Measurements from ENCODE around the gene CMSS1. TPM values are rescaled to one million over a fixed set of nuclear protein-coding genes. Genes with fewer than 3 reads are reported as not detected.
A peak's percentile ranks its signal among the peaks of the same experiment; 100 is the strongest.

Gene CMSS1
- total RNA-seq, 8 experiments from 2014 or later, result 28.2 to 57.2 (median 41.5) TPM

DNA sequence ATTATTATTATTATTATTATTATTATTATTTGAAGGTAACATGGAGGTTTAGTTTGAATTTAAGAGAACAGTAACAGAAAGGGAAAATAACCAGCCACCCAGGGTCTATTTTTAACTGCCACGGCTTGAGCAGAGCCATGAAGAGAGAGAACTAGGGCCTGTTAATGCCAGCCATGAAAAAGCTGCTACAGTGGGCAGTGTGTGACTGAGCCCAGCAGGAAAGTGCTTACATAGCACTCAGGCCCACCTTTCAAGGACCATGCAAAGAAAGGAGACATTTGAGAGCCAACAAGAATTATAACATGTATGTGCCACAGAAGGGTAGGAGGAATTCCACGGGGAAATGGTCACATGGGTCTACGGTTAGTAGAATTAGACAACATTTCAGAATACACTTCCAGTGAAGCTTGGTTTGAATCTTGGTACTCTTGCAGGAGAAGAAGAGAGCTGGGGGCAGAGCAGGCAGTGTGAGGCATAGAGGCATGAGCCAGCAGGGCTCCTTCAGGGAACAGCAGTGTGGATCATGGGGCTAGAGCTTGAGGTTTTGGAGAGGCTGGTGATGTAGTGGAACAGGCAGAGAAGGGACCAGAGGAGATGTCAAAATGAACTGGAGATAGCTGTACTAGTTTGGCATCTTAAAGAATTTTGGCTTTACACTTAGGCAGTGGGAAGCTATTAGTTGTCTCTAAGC, 140.7 kb downstream of the CMSS1 start:
- Histone ChIP-seq H3K4me1 (replicated peaks in 1 of 2) (peaks cover 0 to 10% of the 10 kb centered on the region in 2 donors), H3K27ac (no peak overlapping the region), H3K4me3 (no peak overlapping the region)
- ATAC-seq (replicated peaks in 6 of 8), result peak in 1 of 8 experiments; percentile 23
- WGBS, 10 experiments, result 60 to 100% (median 88%) methylated on average over 1 to 3 of the region's 3 CpGs; no CpG with 5 or more reads in 2 of the 10 experiments
- in situ Hi-C loops (cut with MboI; ENCODE audit: low pct_unique_long_range_greater_than_20kb in 2 of 9, low sequenced_read_pairs in 9 of 9, unreplicated experiment in 9 of 9), result no loop called here

DNA sequence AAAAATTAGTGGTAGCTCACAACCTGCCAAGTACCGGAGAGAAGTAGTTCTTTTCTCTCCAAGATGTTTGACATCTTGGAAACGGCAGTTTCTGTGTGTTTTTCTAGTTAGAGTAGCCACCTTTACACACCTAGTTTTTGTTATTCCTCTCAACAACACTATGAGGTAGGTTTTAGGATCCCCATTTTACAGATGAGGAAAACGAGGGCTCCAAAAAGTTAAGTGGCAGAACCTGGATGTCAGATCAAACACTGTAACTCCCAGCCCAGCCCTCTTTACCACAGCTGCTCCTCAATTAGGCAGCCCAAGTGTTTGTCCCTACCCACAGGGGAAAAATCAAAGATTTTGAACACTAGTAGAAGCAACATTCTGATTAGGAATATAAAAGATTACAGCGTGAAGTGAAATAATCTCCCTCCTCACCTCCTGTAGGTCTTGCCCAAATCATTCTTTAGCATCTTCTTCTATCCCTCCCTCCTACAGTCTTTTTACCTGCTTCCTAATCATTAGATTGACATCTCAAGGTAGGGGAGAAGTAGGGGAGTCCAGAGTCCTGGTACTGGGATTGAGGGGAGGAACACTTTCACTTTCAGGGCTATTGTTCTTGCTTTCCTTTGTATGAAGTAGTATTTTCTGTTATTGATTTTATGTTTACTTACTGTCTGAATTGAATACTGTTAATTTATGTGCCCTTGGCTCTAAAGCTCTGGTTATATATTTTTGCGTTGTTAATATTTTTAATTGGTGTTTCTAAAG, 142.6 kb downstream of the CMSS1 start:
- in situ Hi-C loops (cut with MboI; ENCODE audit: low pct_unique_long_range_greater_than_20kb in 2 of 9, low sequenced_read_pairs in 9 of 9, unreplicated experiment in 9 of 9), result no loop called here
- peak in 2 of 8 experiments; percentile 25 to 42 for ATAC-seq (replicated peaks in 6 of 8)
- Histone ChIP-seq H3K4me1 (replicated peaks in 1 of 2) (peaks cover 0 to 4% of the 10 kb centered on the region in 2 donors), H3K4me3 (no peak overlapping the region), H3K27ac (no peak overlapping the region)
- 50 to 100% (median 72%) methylated on average over 1 to 5 of the region's 5 CpGs; no CpG with 5 or more reads in 1 of the 10 experiments for WGBS, 10 experiments

DNA sequence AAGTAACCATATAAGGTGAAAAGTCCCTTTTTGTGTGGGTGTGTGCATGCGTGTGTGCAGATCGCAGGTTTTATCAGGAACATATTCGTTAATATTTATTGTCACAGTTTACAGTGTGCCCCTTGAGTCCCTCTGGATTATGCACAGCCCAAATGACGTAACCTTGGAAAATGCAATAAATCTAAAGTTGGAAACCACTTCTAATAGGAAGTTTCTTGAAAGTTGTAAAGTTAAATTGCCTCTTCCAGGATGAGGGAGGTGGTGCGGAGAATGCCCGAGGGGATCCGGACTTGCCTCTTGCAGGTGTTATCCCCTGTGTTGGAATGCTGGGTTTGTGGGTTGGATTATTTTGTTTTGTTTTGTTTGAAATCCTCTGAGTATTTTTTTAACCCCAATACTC, 143.3 kb downstream of the CMSS1 start:
- H3K27ac ChIP-seq, result no peak overlapping the region
- peaks cover 0 to 4% of the 10 kb centered on the region in 2 donors for H3K4me1 ChIP-seq (replicated peaks in 1 of 2)
- ATAC-seq (replicated peaks in 6 of 8), result peak in 3 of 8 experiments; percentile 71 to 85 (median 78)
- H3K4me3 ChIP-seq, result no peak overlapping the region
- in situ Hi-C loops (cut with MboI; ENCODE audit: low pct_unique_long_range_greater_than_20kb in 2 of 9, low sequenced_read_pairs in 9 of 9, unreplicated experiment in 9 of 9), result no loop called here
- 16 to 98% (median 82%) methylated on average over 1 to 7 of the region's 7 CpGs for WGBS, 10 experiments

DNA sequence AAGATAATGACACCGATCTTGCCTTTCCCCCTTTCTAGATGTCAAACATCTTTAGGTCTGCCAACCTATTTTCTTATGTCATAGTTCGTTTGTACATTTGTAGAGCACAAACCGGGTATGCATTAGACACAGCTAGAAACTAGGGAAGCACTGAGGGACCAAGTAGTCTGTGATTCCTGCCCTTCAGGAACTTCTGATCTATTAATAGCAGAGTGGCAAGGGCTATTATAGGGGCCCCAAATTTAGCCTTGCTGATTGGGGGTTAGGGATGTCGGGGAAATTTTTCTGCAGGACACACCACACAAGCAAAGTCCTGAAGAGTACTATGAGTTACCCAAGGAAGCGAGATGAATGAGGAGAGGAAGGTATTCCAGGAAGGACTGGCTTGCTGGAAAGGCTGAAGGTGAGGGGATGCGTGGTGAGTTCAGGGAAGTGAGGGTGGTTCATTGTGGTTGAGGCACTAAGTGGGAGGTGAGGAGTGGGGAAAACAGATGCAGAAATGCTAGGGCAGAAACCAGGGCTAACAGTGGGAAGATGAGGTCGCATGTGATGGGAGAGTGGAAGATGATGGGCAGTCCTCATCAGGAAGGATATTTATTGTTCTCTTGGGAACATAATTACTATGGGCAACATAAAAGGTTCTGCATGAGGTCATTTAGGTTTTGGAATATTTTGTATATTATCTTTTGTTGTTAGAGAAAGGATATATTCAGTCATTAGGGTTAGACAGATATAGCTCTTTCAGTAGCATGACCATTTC, 144.3 kb downstream of the CMSS1 start:
- no peak for ATAC-seq (replicated peaks in 6 of 8)
- H3K4me1 ChIP-seq (replicated peaks in 1 of 2), result peaks cover 0 to 4% of the 10 kb centered on the region in 2 donors
- in situ Hi-C loops (cut with MboI; ENCODE audit: low pct_unique_long_range_greater_than_20kb in 2 of 9, low sequenced_read_pairs in 9 of 9, unreplicated experiment in 9 of 9), result no loop called here
- no peak overlapping the region for H3K27ac ChIP-seq
- no peak overlapping the region for H3K4me3 ChIP-seq
- 88 to 100% (median 96%) methylated on average over 3 to 7 of the region's 7 CpGs for WGBS, 10 experiments

DNA sequence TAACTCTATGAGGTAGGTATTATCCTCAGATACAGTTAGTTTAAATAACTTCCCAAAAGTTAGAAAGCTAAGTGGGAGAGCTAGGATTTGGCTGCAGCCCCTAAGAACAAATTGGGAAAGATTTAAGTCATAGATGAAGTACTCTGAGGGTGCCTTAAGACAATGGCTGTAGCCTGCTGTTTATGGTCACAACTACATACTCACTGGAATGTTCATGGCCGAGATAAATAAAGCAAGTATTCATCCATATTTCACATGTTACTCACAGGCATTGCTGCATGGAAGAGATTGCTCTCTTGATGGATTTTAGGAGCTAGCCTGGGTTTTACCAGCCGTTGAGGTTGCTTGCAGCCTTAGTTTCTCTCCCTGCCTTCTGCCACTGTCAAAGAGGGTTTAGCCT, 145.0 kb downstream of the CMSS1 start:
- in situ Hi-C loops (cut with MboI; ENCODE audit: low pct_unique_long_range_greater_than_20kb in 2 of 9, low sequenced_read_pairs in 9 of 9, unreplicated experiment in 9 of 9), result no loop called here
- no peak for ATAC-seq (replicated peaks in 6 of 8)
- peaks cover 0 to 4% of the 10 kb centered on the region in 2 donors for H3K4me1 ChIP-seq (replicated peaks in 1 of 2)
- no peak overlapping the region for H3K27ac ChIP-seq
- H3K4me3 ChIP-seq, result no peak overlapping the region
- WGBS, 10 experiments, result 30 to 100% (median 80%) methylated on average over 1 to 2 of the region's 2 CpGs; no CpG with 5 or more reads in 1 of the 10 experiments

DNA sequence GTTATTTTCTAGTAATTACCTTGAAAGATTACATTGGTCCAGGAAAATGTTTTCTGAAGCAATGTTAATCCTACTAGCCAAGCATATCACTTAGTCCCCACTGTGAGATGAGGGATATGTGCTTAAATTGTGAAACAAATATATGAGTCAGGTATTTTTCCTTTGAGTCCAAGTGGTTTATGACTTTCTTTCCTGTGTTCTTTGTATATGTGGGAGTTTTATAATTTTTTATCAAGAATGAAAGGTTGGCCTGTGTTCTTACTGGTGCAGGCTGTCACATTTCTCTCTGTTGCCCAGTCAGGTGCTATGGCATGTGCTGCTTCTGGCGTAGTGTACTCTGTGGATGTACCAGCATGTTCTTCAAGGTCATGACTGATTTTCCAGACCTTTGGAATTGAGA, 147.4 kb downstream of the CMSS1 start:
- H3K4me3 ChIP-seq, result no peak overlapping the region
- in situ Hi-C loops (cut with MboI; ENCODE audit: low pct_unique_long_range_greater_than_20kb in 2 of 9, low sequenced_read_pairs in 9 of 9, unreplicated experiment in 9 of 9), result no loop called here
- H3K27ac ChIP-seq, result no peak overlapping the region
- no peak for ATAC-seq (replicated peaks in 6 of 8)
- WGBS, 10 experiments, result 83 to 100% (median 100%) methylated on average over 1 of the region's 1 CpG; no CpG with 5 or more reads in 5 of the 10 experiments
- peaks cover 9 to 11% of the 10 kb centered on the region in 2 donors for H3K4me1 ChIP-seq (replicated peaks in 1 of 2)

DNA sequence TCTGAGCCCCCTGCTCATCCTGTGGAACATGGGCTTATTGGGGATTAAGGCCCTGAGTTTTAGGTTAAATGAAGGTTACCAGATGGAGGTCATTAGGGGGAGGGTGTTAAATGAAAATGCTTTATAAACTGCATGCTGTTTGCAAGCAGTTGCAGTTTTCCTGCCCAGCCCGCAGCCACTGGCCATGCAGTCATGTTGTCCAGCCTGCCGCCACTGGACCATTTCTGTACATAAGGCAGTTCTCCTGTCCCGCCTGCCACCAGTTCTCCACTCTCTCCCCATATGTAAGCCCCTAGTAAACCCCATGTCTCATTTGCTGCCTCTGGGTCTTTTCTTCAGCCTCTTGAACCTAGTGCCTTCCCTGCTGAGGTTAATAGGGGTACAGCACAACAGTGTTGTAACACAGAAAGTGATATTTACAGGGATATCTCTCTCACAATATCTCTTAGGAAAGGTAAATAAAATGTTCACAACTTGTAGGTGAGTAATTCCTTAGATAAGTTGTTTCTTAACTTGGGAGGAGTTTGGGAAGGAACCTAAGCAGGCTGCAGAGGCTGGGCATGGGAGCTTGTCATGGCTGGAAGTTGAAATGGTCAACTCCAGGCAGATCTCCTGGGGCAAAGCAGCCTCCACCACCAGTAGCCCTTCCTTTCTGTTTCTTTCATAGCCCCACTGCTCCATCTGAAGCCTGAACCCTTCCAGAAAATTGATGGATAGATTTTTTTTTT, 148.2 kb downstream of the CMSS1 start:
- no peak overlapping the region for H3K27ac ChIP-seq
- in situ Hi-C loops (cut with MboI; ENCODE audit: low pct_unique_long_range_greater_than_20kb in 2 of 9, low sequenced_read_pairs in 9 of 9, unreplicated experiment in 9 of 9), result no loop called here
- H3K4me3 ChIP-seq, result no peak overlapping the region
- H3K4me1 ChIP-seq (replicated peaks in 1 of 2), result peaks cover 9 to 11% of the 10 kb centered on the region in 2 donors
- ATAC-seq (replicated peaks in 6 of 8), result no peak
- WGBS, 10 experiments, result 88 to 100% (median 93%) methylated on average over 1 to 3 of the region's 3 CpGs; no CpG with 5 or more reads in 6 of the 10 experiments

DNA sequence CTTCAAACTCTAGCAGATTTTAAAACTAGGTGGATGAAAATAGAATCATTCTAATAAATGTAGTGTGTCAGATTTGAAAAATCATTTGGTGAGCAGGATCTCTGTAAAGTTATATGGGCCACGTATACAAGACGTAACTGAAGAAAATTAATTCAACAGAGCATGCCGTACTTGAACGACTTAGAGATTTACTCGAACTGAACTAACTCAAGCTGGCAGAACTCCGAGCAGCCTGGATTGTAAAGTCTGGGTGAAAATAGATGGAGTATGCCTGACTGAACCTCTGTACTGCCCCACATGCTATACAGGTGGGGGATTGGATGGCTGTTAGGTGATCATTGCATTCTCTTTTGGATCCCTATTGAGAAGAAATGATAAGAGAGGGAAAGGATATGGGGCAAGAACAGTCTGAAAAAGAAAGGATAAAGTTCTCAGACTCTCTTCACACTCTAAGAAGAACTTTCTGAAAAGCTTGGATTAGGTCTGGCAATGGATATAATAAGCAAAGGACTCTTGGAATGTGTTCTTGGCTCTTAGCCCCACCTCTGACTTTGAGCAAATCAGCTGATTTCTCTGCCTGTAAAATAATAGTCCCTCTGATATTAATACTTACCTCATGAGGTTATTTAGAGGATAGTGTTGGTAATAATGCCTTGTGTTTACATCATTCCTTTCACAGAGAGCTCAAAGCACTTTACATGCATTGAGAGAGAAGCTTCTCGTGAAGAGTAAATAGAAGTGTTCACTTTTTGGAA, 149.2 kb downstream of the CMSS1 start:
- in situ Hi-C loops (cut with MboI; ENCODE audit: low pct_unique_long_range_greater_than_20kb in 2 of 9, low sequenced_read_pairs in 9 of 9, unreplicated experiment in 9 of 9), result no loop called here
- Histone ChIP-seq H3K4me1 (replicated peaks in 1 of 2) (peaks cover 9 to 11% of the 10 kb centered on the region in 2 donors), H3K4me3 (no peak overlapping the region), H3K27ac (no peak overlapping the region)
- WGBS, 10 experiments, result 69 to 100% (median 97%) methylated on average over 2 to 7 of the region's 7 CpGs; no CpG with 5 or more reads in 1 of the 10 experiments
- no peak for ATAC-seq (replicated peaks in 6 of 8)

DNA sequence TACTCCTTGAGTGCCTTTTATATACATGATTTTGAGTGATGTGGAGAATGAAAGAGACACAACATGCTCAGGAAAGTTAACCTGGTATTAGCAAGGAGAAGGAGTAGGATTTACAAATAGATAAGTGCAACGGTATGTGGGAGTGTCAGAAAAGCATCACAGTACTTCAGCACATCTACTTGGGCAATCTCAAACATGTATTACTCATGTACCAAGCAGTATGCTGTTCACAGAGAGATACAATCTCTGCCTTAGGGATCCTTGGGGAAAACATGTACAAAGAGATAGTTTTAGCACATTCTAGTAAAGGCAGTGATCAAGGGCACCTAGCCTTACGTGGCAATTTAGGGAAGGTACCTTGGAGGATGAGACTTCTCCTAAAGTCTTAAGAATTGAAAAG, 150.1 kb downstream of the CMSS1 start:
- in situ Hi-C loops (cut with MboI; ENCODE audit: low pct_unique_long_range_greater_than_20kb in 2 of 9, low sequenced_read_pairs in 9 of 9, unreplicated experiment in 9 of 9), result no loop called here
- no peak for ATAC-seq (replicated peaks in 6 of 8)
- 83 to 100% (median 90%) methylated on average over 1 to 2 of the region's 2 CpGs; no CpG with 5 or more reads in 1 of the 10 experiments for whole genome bisulfite sequencing, 10 experiments

DNA sequence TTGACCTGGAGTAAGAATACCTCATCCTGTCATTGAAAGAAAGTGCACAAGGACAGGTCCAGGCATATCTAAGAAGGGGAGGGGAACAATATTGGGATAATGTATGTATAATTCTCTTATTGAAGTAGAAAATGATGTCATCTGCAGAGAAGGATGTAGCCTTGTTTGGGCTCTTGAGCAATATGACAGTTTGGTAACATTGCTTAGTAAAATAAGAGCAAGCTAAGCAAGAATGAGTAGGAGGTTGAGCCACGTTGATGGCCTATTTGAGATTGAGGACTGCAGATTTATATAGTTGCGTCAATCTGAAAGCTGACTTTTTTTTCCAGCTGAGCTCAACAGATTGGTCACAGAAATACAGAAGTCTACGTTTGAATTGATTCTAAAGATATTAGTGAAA, 151.5 kb downstream of the CMSS1 start:
- in situ Hi-C loops (cut with MboI; ENCODE audit: low pct_unique_long_range_greater_than_20kb in 2 of 9, low sequenced_read_pairs in 9 of 9, unreplicated experiment in 9 of 9), result no loop called here
- Histone ChIP-seq H3K27ac (no peak overlapping the region), H3K4me1 (replicated peaks in 1 of 2) (peaks cover 14 to 23% of the 10 kb centered on the region in 2 donors), H3K4me3 (no peak overlapping the region)
- WGBS, 10 experiments, result 39 to 100% (median 60%) methylated on average over 1 to 3 of the region's 3 CpGs; no CpG with 5 or more reads in 1 of the 10 experiments
- ATAC-seq (replicated peaks in 6 of 8), result peak in 3 of 8 experiments; percentile 21 to 36 (median 33)

More for the DNA sequence above, 150.1 kb downstream of the CMSS1 start:
- Histone ChIP-seq H3K4me1 (replicated peaks in 1 of 2) (peaks cover 14 to 20% of the 10 kb centered on the region in 2 donors), H3K4me3 (no peak overlapping the region), H3K27ac (no peak overlapping the region)

DNA sequence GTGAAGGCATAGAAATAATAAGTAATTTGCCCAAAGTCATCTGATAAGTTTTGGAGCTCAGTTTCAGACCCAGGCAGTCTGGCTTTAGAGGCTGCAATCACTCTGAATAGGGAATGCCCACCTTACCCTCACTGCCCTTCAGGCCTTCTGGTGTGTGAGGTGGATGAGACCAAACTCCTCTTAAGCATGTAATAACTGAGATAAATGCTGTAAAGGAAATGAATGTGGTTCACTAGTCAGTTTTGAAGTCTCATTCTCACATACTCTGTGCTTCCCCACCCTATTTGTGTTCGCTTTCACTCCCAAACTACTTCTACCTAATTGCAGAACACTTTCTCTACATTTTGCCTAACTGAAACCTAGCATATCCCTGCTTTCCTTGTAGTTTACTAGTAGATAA, 152.5 kb downstream of the CMSS1 start:
- in situ Hi-C loops (cut with MboI; ENCODE audit: low pct_unique_long_range_greater_than_20kb in 2 of 9, low sequenced_read_pairs in 9 of 9, unreplicated experiment in 9 of 9), result no loop called here
- no peak for ATAC-seq (replicated peaks in 6 of 8)
- no peak overlapping the region for H3K4me3 ChIP-seq
- no peak overlapping the region for H3K27ac ChIP-seq
- WGBS, 10 experiments, result 40 to 100% (median 100%) methylated on average over 1 of the region's 1 CpG; no CpG with 5 or more reads in 5 of the 10 experiments
- peaks cover 14 to 23% of the 10 kb centered on the region in 2 donors for H3K4me1 ChIP-seq (replicated peaks in 1 of 2)

DNA sequence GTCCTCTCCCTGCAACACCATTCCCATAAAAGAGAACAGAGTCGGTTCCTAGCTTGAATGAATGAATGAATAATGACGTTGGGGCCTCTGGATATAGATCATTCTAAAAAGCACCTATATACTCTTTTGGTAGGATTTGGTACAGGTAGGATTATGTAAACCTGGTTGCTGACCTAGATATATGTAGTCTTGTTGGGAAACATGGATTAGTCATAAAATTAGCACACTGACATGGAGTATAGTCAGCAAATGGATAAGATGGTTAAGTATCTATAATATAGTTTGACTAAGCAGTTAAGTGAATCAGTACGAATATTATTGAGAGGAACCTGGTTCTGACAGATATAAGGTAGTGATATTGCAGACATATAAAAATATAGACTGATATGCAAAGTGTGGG, 154.1 kb downstream of the CMSS1 start:
- 79 to 100% (median 93%) methylated on average over 1 to 3 of the region's 3 CpGs; no CpG with 5 or more reads in 3 of the 10 experiments for WGBS, 10 experiments
- peak in 1 of 8 experiments; percentile 8 for ATAC-seq (replicated peaks in 6 of 8)
- H3K27ac ChIP-seq, result no peak overlapping the region
- H3K4me3 ChIP-seq, result no peak overlapping the region
- in situ Hi-C loops (cut with MboI; ENCODE audit: low pct_unique_long_range_greater_than_20kb in 2 of 9, low sequenced_read_pairs in 9 of 9, unreplicated experiment in 9 of 9), result no loop called here
- H3K4me1 ChIP-seq (replicated peaks in 1 of 2), result peaks cover 14 to 23% of the 10 kb centered on the region in 2 donors

Data from motor neuron (in vitro differentiated cells).